Measurements from ENCODE around the gene MEX3B. TPM values are rescaled to one million over a fixed set of nuclear protein-coding genes. Genes with fewer than 3 reads are reported as not detected.

MEX3B gene
- total RNA-seq, 4 donors from 2014 or later = 0.26 to 27.7 (median 1.5) TPM

GRCh38 chr15:82044373-82045178 is 1.2 kb downstream of the MEX3B start:
- Histone ChIP-seq H3K27ac (peak overlapping the region; percentile 86 to 93), H3K9me3 (no peaks in the 10 kb centered on the region), H3K27me3 (no peaks in the 10 kb centered on the region), H3K4me1 (peaks cover 0 to 9% of the 10 kb centered on the region in 2 donors), H3K4me3 (peak overlapping the region; percentile 55 to 70), H3K36me3 (no peaks in the 10 kb centered on the region)
- peak; percentile 36 to 49 for DNase-seq
- intact Hi-C loops (cut with DNase I; ENCODE audit: low total_unique reads) = no loop called here
- TF ChIP-seq CTCF (IDR thresholded peaks at IDR 0.05) (no peak), POLR2A (IDR thresholded peaks at IDR 0.05) (no peak)

- TF ChIP-seq POLR2A (IDR thresholded peaks at IDR 0.05) = no peak
- intact Hi-C loops (cut with DNase I; ENCODE audit: low total_unique reads) = no loop called here
- DNase-seq = peak in 1 of 2 donors; percentile 30
- Histone ChIP-seq H3K4me1 (peaks cover 0 to 9% of the 10 kb centered on the region in 2 donors), H3K27me3 (no peaks in the 10 kb centered on the region), H3K36me3 (no peaks in the 10 kb centered on the region), H3K9me3 (no peaks in the 10 kb centered on the region), H3K27ac (peak overlapping the region; percentile 86 to 93), H3K4me3 (peak overlapping the region; percentile 55 to 70)
These were observed 1.9 kb downstream of the MEX3B start for GRCh38 chr15:82043796-82044372.

GRCh38 chr15:82043130-82043673 is 2.6 kb downstream of the MEX3B start:
- no peak overlapping the region for H3K4me3 ChIP-seq
- no peaks in the 10 kb centered on the region for H3K27me3 ChIP-seq
- DNase-seq = peak in 1 of 2 donors; percentile 15
- TF ChIP-seq CTCF (IDR thresholded peaks at IDR 0.05) (no peak), POLR2A (IDR thresholded peaks at IDR 0.05) (no peak)
- H3K27ac ChIP-seq = no peak overlapping the region
- no peaks in the 10 kb centered on the region for H3K9me3 ChIP-seq
- H3K36me3 ChIP-seq = no peaks in the 10 kb centered on the region
- intact Hi-C loops (cut with DNase I; ENCODE audit: low total_unique reads) = no loop called here
- peaks cover 0 to 9% of the 10 kb centered on the region in 2 donors for H3K4me1 ChIP-seq

GRCh38 chr15:82040862-82041261 is 5.0 kb downstream of the MEX3B start:
- Histone ChIP-seq H3K27me3 (no peaks in the 10 kb centered on the region), H3K9me3 (no peaks in the 10 kb centered on the region)
- intact Hi-C loops (cut with DNase I; ENCODE audit: low total_unique reads) = no loop called here

GRCh38 chr15:82040390-82040789 is 5.4 kb downstream of the MEX3B start:
- TF ChIP-seq POLR2A (IDR thresholded peaks at IDR 0.05) (no peak), CTCF (IDR thresholded peaks at IDR 0.05) (no peak)
- H3K36me3 ChIP-seq = no peaks in the 10 kb centered on the region
- no peak overlapping the region for H3K27ac ChIP-seq
- no peak overlapping the region for H3K4me3 ChIP-seq
- no peaks in the 10 kb centered on the region for H3K9me3 ChIP-seq
- H3K27me3 ChIP-seq = no peaks in the 10 kb centered on the region
- intact Hi-C loops (cut with DNase I; ENCODE audit: low total_unique reads) = no loop called here
- H3K4me1 ChIP-seq = peaks cover 0 to 9% of the 10 kb centered on the region in 2 donors
- DNase-seq = no peak

More at GRCh38 chr15:82040862-82041261, 5.0 kb downstream of the MEX3B start:
- peaks cover 0 to 9% of the 10 kb centered on the region in 2 donors for H3K4me1 ChIP-seq
- TF ChIP-seq POLR2A (IDR thresholded peaks at IDR 0.05) (no peak), CTCF (IDR thresholded peaks at IDR 0.05) (no peak)
- no peak overlapping the region for H3K4me3 ChIP-seq
- H3K36me3 ChIP-seq = no peaks in the 10 kb centered on the region
- no peak overlapping the region for H3K27ac ChIP-seq
- DNase-seq = no peak
